Ectodermal cell (in vitro differentiated cells): Measurements from ENCODE around the gene MYLK2.

ENCODE experiments used
- H3K27ac ChIP-seq: 2 replicates; pipeline ENCODE4 v1.7.0; 2013; ENCODE audit warnings: mild to moderate bottlenecking, low read depth, low read length; ENCODE audit not compliant: insufficient read depth, poor library complexity, severe bottlenecking
- H3K27me3 ChIP-seq: 2 replicates; pipeline ENCODE4 v1.7.0; 2013; ENCODE audit warnings: mild to moderate bottlenecking, low read length; ENCODE audit not compliant: insufficient read depth, control insufficient read depth, poor library complexity, severe bottlenecking
- H3K36me3 ChIP-seq: one replicate; pipeline ENCODE4 v1.7.0; 2013; ENCODE audit warnings: low read length; ENCODE audit not compliant: control insufficient read depth, insufficient read depth
- H3K4me1 ChIP-seq: one replicate; pipeline ENCODE4 v1.7.0; 2013; ENCODE audit warnings: low read length; ENCODE audit not compliant: control insufficient read depth, insufficient read depth
- H3K4me3 ChIP-seq: 2 replicates; pipeline ENCODE4 v1.7.0; 2013; ENCODE audit warnings: low read depth, low read length, control low read depth; ENCODE audit not compliant: insufficient read depth
- H3K9me3 ChIP-seq: 2 replicates; pipeline ENCODE4 v1.7.0; 2013; ENCODE audit warnings: mild to moderate bottlenecking, low read length, moderate library complexity; ENCODE audit not compliant: control insufficient read depth
- WGBS, 2 experiments: methylation state at CpG; one replicate each; pipeline ENCODE4 v1.1.7; 2013; ENCODE audit warnings: missing lambda C conversion rate in 2 of 2; 5-methylcytosine and 5-hydroxymethylcytosine counted together

The MYLK2 gene

GRCh38 chr20:31872406-31872805 lies 53.2 kb downstream of the MYLK2 start:
- no peaks in the 10 kb centered on the region for H3K9me3 ChIP-seq
- peaks cover 32% of the 10 kb centered on the region for H3K27me3 ChIP-seq
- no peak overlapping the region for H3K4me3 ChIP-seq
- H3K4me1 ChIP-seq = peaks cover 7% of the 10 kb centered on the region
- 89 to 91% methylated on average over 5 to 6 of the region's 6 CpGs for WGBS, 2 experiments
- no peaks in the 10 kb centered on the region for H3K36me3 ChIP-seq
- no peak overlapping the region for H3K27ac ChIP-seq

- Histone ChIP-seq H3K27ac (no peak overlapping the region), H3K4me1 (no peaks in the 10 kb centered on the region), H3K9me3 (no peaks in the 10 kb centered on the region), H3K36me3 (no peaks in the 10 kb centered on the region), H3K27me3 (peaks cover 9% of the 10 kb centered on the region), H3K4me3 (no peak overlapping the region)
- 100% methylated on average over 1 of the region's 2 CpGs; no CpG with 5 or more reads in 1 of the 2 experiments for WGBS, 2 experiments
These were observed 56.5 kb downstream of the MYLK2 start for GRCh38 chr20:31875671-31876070.

- Histone ChIP-seq H3K27ac (no peak overlapping the region), H3K9me3 (no peaks in the 10 kb centered on the region), H3K27me3 (no peaks in the 10 kb centered on the region), H3K36me3 (no peaks in the 10 kb centered on the region), H3K4me3 (no peak overlapping the region), H3K4me1 (no peaks in the 10 kb centered on the region)
These were observed 58.5 kb downstream of the MYLK2 start for GRCh38 chr20:31877684-31878083.

GRCh38 chr20:31879143-31879987 lies 60.2 kb downstream of the MYLK2 start:
- peak overlapping the region; percentile 54 for H3K27ac ChIP-seq
- H3K4me3 ChIP-seq = peak overlapping the region; percentile 64
- no peaks in the 10 kb centered on the region for H3K4me1 ChIP-seq
- 6 to 9% methylated on average over 45 of the region's 45 CpGs for WGBS, 2 experiments
- no peaks in the 10 kb centered on the region for H3K27me3 ChIP-seq
- no peaks in the 10 kb centered on the region for H3K36me3 ChIP-seq
- H3K9me3 ChIP-seq = no peaks in the 10 kb centered on the region

GRCh38 chr20:31881945-31882344 lies 62.8 kb downstream of the MYLK2 start:
- Histone ChIP-seq H3K27ac (no peak overlapping the region), H3K4me3 (no peak overlapping the region), H3K27me3 (no peaks in the 10 kb centered on the region), H3K36me3 (no peaks in the 10 kb centered on the region), H3K9me3 (no peaks in the 10 kb centered on the region), H3K4me1 (no peaks in the 10 kb centered on the region)
- 84% methylated on average over 5 of the region's 5 CpGs for WGBS, 2 experiments

- no peaks in the 10 kb centered on the region for H3K27me3 ChIP-seq
- H3K27ac ChIP-seq = no peak overlapping the region
- no peaks in the 10 kb centered on the region for H3K4me1 ChIP-seq
- no peaks in the 10 kb centered on the region for H3K36me3 ChIP-seq
- H3K9me3 ChIP-seq = no peaks in the 10 kb centered on the region
- no peak overlapping the region for H3K4me3 ChIP-seq
These were observed 64.7 kb downstream of the MYLK2 start for GRCh38 chr20:31883829-31884228.
